Hypothalamus (tissue), 51 donors: ENCODE results near the gene VPS39.
A peak's percentile ranks its signal among the peaks of the same experiment; 100 is the strongest.

Experiments
- DNase-seq, 51 donors: peaks; one replicate each; lab custom pipeline; 2025; lab: John Stamatoyannopoulos, UW

The VPS39 gene

GRCh38 chr15:42159381-42160015 is 48.6 kb downstream of the VPS39 start:
- peak in 1 of 51 donors; percentile 6 for DNase-seq

GRCh38 chr15:42158941-42159340 is 49.2 kb downstream of the VPS39 start:
- DNase-seq, result no peak

- DNase-seq, result peak in 1 of 51 donors; percentile 21
Observed at GRCh38 chr15:42157981-42158765, 49.9 kb downstream of the VPS39 start.

DNA sequence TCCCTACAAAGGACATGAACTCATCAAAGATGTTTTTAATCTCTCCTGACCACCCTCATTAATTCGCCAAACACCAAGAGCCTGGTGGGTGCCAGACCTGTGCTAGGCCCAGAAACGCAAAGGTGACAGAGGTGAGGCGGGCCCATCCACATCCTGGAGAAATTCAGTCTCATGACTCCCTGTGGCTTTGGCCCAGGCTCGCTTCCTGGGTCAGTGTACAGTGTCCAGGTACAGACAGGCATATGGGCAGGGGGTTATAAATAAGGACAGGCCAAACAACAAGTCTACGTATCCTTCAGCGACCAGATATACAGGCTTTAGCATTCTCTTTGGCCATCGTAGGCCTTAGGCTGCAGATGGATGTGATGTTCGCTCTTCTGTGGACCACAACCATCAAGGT is 50.7 kb downstream of the VPS39 start:
- DNase-seq, result no peak

- DNase-seq, result no peak
Observed at GRCh38 chr15:42156243-42156922, 51.7 kb downstream of the VPS39 start, which contains the start of gene PLA2G4F. PLA2G4F (minus strand) TSS chr15:42156636; CDS start chr15:42156549, 87 bp downstream.

- no peak for DNase-seq
Observed at GRCh38 chr15:42155546-42156242, 52.4 kb downstream of the VPS39 start.

DNA sequence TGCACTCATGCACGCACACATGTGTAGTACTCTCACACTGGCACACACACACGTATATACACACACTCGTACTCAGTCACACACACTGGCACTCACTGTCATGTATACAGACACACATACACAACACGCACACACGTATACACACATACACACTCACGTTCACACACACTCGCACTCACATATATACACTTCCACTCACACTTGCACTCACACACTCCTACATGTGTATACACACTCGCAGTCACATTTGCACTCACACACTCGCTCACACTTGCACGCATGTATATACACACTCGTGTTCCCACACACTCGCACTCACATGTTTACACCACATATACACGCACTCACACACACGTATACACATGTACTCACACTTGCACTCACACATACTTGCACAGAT is 53.1 kb downstream of the VPS39 start:
- no peak for DNase-seq

GRCh38 chr15:42154212-42154941 is 53.7 kb downstream of the VPS39 start:
- no peak for DNase-seq

DNA sequence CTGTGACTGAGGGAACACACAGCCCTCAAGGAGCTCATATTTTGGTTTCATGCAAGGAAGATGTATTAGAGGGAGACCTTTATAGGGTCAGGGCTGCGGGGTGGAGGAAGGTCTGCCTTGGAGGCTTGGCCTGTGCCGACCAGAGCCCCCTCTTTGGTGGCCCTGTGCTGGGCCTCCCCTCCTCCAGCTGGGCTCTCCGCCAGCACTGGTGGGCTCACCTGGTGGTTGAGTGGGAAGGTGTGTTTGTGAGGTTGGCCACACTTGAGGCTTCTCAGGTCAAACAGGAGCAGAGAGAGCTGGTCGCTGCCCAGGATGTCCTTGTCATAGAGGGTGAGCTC is 54.3 kb downstream of the VPS39 start:
- no peak for DNase-seq

DNA sequence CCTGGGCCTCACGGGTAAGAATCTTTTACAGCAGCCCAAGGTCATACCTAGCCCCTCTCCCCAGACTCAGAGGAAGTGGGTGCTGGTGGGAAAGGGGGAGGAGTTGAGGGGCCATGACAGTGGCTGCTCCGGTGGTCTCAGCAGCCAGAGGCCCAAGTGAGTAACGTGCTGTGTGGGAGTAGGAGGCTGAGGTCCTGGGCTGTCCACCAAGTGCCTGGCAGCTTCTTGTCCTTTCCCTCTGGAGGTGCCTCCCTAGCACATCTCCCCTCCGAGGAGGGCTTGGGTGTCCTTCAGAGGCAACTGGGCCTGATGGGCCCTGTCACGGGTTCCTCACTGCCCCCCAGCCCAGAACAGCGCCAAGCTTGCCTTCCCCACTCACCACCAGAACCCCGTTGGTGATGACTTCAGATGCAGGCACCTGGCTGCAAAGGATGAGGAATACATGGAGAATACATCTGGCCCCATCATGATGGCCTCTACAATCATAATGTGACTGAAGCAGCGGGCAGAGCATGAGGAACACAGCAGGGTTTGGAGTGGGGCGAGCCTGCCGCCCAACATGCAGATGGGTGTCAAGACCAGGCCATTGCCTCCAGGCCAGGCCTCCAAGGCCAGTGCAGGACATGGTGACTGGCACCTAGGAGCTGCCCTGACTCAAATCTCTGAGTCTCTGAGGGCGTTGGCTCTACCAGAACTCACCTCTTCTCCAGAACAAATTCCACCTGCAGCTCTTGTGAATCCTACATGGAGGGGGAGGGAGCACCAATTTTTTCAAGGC is 55.0 kb downstream of the VPS39 start:
- no peak for DNase-seq

- DNase-seq, result peak in 8 of 51 donors; percentile 2 to 36 (median 16)
Observed at GRCh38 chr15:42152196-42152920, 55.7 kb downstream of the VPS39 start.

DNA sequence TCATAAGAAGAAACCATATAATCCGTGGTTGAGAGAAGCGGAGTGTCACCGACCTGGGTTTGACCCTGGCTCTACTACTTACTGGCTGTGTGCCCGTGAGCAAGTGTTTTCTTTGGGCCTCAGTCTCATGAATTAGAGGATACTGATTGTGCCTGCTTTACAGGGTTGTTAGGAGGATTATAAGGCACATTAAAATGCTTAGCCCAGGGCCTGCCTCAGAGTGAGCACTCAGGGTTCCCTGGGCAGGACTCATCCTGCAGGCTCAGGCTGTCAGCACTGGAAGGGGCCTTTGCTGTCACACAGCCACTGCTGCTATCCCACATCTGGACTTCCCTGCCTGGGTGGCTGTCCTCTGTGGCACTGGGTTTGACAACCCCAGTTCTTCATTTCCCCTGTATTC is 56.4 kb downstream of the VPS39 start:
- DNase-seq, result no peak

DNA sequence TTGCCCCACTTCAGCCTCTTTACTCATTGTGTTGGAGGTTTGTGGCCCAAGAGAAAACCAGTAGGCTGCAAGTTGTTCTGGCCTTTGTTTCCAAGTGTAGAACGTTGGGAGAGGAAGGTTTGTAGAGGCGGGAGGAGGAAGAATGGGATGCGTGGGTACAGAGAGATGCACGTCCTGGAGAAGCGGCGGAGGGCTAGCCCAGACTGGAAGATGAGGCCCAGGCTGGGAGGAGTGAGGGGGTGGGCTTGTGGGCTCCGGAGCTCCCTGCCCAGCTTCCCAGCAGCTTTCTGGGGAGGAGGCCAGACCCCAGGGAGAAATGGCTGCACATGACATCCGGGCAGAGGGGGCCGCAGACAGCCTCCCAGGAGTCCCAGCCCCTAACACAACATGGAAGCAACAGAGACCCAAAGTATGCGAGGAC is 57.0 kb downstream of the VPS39 start:
- no peak for DNase-seq

GRCh38 chr15:42150219-42150970 is 57.7 kb downstream of the VPS39 start:
- DNase-seq, result no peak

DNA sequence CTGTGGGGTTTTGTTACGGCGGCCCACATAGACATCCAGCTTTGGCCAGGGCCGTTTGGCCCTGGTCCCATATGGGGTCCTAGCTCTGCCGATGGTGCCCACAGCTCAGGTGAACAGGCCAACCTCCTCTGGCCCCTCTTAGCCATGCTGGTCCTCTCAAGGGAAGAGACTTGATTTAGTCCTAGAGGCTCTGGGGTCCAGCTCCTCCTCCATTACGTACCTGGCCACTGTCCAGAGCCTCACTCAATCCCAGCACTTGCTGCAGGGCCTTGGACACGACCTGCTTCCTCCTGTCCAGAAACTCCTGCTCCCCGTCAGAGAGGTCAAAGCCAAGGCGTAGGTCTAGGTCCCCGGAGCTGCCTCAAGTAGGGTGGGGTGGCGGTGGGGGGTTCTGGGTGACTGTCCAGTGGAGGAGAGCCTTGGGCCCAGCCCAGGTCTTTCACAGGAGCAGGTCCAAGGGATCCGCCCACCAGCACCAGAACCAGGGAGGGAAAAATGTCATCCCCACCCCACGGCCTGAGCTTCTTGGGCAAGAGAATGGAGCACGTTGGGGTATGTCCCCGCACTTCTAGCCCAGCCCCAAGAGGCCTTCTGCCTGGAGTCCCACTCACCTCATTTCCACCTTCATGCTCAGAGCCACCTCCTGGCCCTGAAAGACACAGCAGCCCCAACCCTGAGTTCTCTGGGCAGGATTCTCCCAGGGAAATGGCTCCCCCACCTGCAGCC is 58.4 kb downstream of the VPS39 start:
- no peak for DNase-seq

DNA sequence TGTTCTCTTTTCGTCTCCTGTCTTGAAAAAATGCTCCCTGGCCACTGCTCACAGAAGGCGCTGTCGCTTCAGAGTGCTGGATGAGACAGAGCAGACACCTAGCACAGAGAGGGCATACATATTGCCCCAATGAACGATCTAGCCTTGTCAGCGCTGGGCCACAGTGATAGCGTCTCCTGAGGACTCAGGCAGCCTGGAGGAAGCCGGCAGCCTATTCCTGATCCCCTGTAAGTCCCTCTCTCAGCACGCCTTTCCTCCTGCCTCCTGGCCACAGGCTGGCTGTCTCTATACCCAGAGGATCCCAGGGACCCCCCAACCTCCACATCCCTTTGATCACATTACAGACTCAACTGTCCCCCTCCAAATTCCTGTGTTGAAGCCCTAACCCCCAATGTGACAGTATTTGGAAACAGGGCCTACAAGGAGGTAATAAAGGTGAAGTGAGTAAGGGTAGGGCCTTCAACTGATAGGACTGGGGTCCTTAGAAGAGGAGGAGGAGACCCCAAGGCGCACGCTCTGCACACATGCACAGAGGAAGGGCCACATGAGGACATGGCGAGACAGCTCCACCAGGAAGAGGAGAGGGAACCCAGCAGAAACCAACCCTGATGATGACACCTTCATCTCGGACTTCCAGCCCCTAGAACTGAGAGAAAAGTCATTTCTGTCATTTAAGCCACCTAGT is 59.2 kb downstream of the VPS39 start:
- no peak for DNase-seq

DNA sequence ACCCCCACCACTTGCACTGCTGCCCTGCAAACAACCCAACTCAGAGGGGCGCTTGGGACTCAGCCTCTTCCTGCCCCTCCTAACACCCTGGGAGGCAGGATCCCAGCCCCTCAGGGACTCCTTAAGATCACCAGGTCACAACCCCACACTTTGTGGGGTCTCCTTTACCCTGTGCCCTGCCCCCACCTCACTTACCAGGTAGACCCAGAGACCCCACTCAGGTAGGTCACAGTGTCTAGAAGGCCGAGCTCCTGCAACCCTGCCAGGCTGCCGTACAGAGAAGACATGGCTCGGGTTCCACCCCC is 60.7 kb downstream of the VPS39 start:
- no peak for DNase-seq
